ENCODE results near the gene NFKB1. TPM values are rescaled to one million over a fixed set of nuclear protein-coding genes. Genes with fewer than 3 reads are reported as not detected.
"Not testable (repeated sequence)": the region's sequence is repeated elsewhere in the genome, so short reads cannot be mapped to it uniquely, and the experiment has no call there.

Gene NFKB1
- total RNA-seq, 1 donor from 2014 or later: 43.0 TPM

- Histone ChIP-seq H3K27me3 (ENCODE audit: control insufficient read depth, insufficient read depth, low read length) (no peaks in the 10 kb centered on the region), H3K36me3 (ENCODE audit: control insufficient read depth, insufficient read depth, low read length) (no peaks in the 10 kb centered on the region), H3K4me3 (ENCODE audit: low read depth, low read length) (no peak overlapping the region)
- DNase-seq (ENCODE audit: low read depth): no peak
- TF ChIP-seq CTCF (IDR thresholded peaks at IDR 0.05; ENCODE audit: insufficient read depth, low read length, poor library complexity, severe bottlenecking): no peak
Measured at GRCh38 chr4:102474736-102475504, 26.2 kb upstream of the NFKB1 start.

GRCh38 chr4:102477657-102478056, 23.5 kb upstream of the NFKB1 start:
- no peak for DNase-seq (ENCODE audit: low read depth)
- no peak for TF ChIP-seq CTCF (IDR thresholded peaks at IDR 0.05; ENCODE audit: insufficient read depth, low read length, poor library complexity, severe bottlenecking)
- no peak overlapping the region for H3K4me3 ChIP-seq (ENCODE audit: low read depth, low read length)
- no peaks in the 10 kb centered on the region for H3K27me3 ChIP-seq (ENCODE audit: control insufficient read depth, insufficient read depth, low read length)
- H3K36me3 ChIP-seq (ENCODE audit: control insufficient read depth, insufficient read depth, low read length): no peaks in the 10 kb centered on the region

GRCh38 chr4:102478186-102478585, 23.0 kb upstream of the NFKB1 start:
- H3K36me3 ChIP-seq (ENCODE audit: control insufficient read depth, insufficient read depth, low read length): no peaks in the 10 kb centered on the region
- no peak for TF ChIP-seq CTCF (IDR thresholded peaks at IDR 0.05; ENCODE audit: insufficient read depth, low read length, poor library complexity, severe bottlenecking)
- no peak overlapping the region for H3K4me3 ChIP-seq (ENCODE audit: low read depth, low read length)
- no peaks in the 10 kb centered on the region for H3K27me3 ChIP-seq (ENCODE audit: control insufficient read depth, insufficient read depth, low read length)
- no peak for DNase-seq (ENCODE audit: low read depth)

GRCh38 chr4:102479832-102480231, 21.3 kb upstream of the NFKB1 start:
- DNase-seq (ENCODE audit: low read depth); H3K4me3 ChIP-seq (ENCODE audit: low read depth, low read length); H3K27me3 ChIP-seq (ENCODE audit: control insufficient read depth, insufficient read depth, low read length); H3K36me3 ChIP-seq (ENCODE audit: control insufficient read depth, insufficient read depth, low read length): not testable (repeated sequence)

GRCh38 chr4:102483120-102483519, 18.0 kb upstream of the NFKB1 start:
- no peak for TF ChIP-seq CTCF (IDR thresholded peaks at IDR 0.05; ENCODE audit: insufficient read depth, low read length, poor library complexity, severe bottlenecking)
- H3K36me3 ChIP-seq (ENCODE audit: control insufficient read depth, insufficient read depth, low read length): no peaks in the 10 kb centered on the region
- no peaks in the 10 kb centered on the region for H3K27me3 ChIP-seq (ENCODE audit: control insufficient read depth, insufficient read depth, low read length)
- no peak overlapping the region for H3K4me3 ChIP-seq (ENCODE audit: low read depth, low read length)
- DNase-seq (ENCODE audit: low read depth): no peak

- not testable (repeated sequence) for H3K4me3 ChIP-seq (ENCODE audit: low read depth, low read length); H3K27me3 ChIP-seq (ENCODE audit: control insufficient read depth, insufficient read depth, low read length); DNase-seq (ENCODE audit: low read depth); H3K36me3 ChIP-seq (ENCODE audit: control insufficient read depth, insufficient read depth, low read length)
Measured at GRCh38 chr4:102483990-102484692, 17.0 kb upstream of the NFKB1 start.

Measured in kidney epithelial cell (primary cell).